GM13977 (cell line): ENCODE results near the gene PRDM16.

Source experiments
- DNase-seq: peaks from one replicate; pipeline ENCODE4 v3.0.0; 2012; ENCODE audit warnings: low spot score
- CTCF ChIP-seq: IDR thresholded peaks from 2 replicates; pipeline ENCODE4 v1.5.1; 2012; ENCODE audit warnings: mild to moderate bottlenecking, control low read depth; ENCODE audit not compliant: insufficient read depth; ENCODE audit errors: extremely low read depth, missing control alignments
- in situ Hi-C: fragments of 300-500 bp; cut with MboI; formaldehyde crosslinking; loops from one replicate; pipeline ENCODE4 v1.12.0; 2022; ENCODE audit warnings: low sequenced_read_pairs, low pct_unique_long_range_greater_than_20kb, mixed read lengths, inconsistent platforms; ENCODE audit not compliant: unreplicated experiment

The PRDM16 gene

GRCh38 chr1:3381901-3382300 lies 312.9 kb downstream of the PRDM16 start:
- TF ChIP-seq CTCF = no peak
- in situ Hi-C loops = no loop called here
- no peak for DNase-seq

- TF ChIP-seq CTCF = no peak
- DNase-seq = no peak
- in situ Hi-C loops = no loop called here
Measured at GRCh38 chr1:3382326-3383057, 313.5 kb downstream of the PRDM16 start.

GRCh38 chr1:3383679-3384078 lies 314.7 kb downstream of the PRDM16 start:
- in situ Hi-C loops = no loop called here
- DNase-seq = no peak
- TF ChIP-seq CTCF = no peak

GRCh38 chr1:3384407-3384806 lies 315.4 kb downstream of the PRDM16 start:
- no peak for TF ChIP-seq CTCF
- in situ Hi-C loops = no loop called here
- no peak for DNase-seq

GRCh38 chr1:3386205-3387002 lies 317.4 kb downstream of the PRDM16 start:
- in situ Hi-C loops = no loop called here
- no peak for TF ChIP-seq CTCF
- DNase-seq = no peak

GRCh38 chr1:3387401-3387800 lies 318.4 kb downstream of the PRDM16 start:
- in situ Hi-C loops = no loop called here
- no peak for DNase-seq
- TF ChIP-seq CTCF = no peak
